Cardiac fibroblast (primary cell): ENCODE data around the gene KATNB1.
"Not testable (repeated sequence)": the region's sequence is repeated elsewhere in the genome, so short reads cannot be mapped to it uniquely, and the experiment has no call there.

Source experiments
- DNase-seq, 2 donors: peaks; one replicate each; pipeline versions ENCODE4 v3.0.0 to v3.0.0-alpha.2; 2010; ENCODE audit warnings: low read depth in 2 of 2
- H3K4me3 ChIP-seq, 2 donors: replicated peaks in 1 of 2; 1 replicate in 1 of 2; 2 replicates in 1 of 2; pipeline ENCODE4 v1.5.1; 2011; ENCODE audit warnings: low read depth in 2 of 2, low read length in 2 of 2, mild to moderate bottlenecking in 2 of 2, moderate library complexity in 1 of 2
- CTCF ChIP-seq: IDR thresholded peaks from one replicate; pipeline ENCODE4 v1.5.1; 2011; ENCODE audit warnings: low read depth, mild to moderate bottlenecking, low read length, inconsistent platforms

The KATNB1 gene

GRCh38 chr16:57725554-57725953 is 10.0 kb upstream of the KATNB1 start:
- H3K4me3 ChIP-seq: no peak overlapping the region
- peak in 1 of 2 donors; percentile 17 for DNase-seq
- no peak for TF ChIP-seq CTCF

GRCh38 chr16:57725976-57726375 is 9.6 kb upstream of the KATNB1 start:
- TF ChIP-seq CTCF: no peak
- no peak for DNase-seq
- no peak overlapping the region for H3K4me3 ChIP-seq

GRCh38 chr16:57726433-57726947 is 9.1 kb upstream of the KATNB1 start:
- TF ChIP-seq CTCF: no peak
- H3K4me3 ChIP-seq: no peak overlapping the region
- no peak for DNase-seq

- peak; percentile 5 for TF ChIP-seq CTCF
- DNase-seq: no peak
- no peak overlapping the region for H3K4me3 ChIP-seq
These were observed 8.0 kb upstream of the KATNB1 start for GRCh38 chr16:57727610-57728009.

GRCh38 chr16:57728336-57729181 is 7.0 kb upstream of the KATNB1 start:
- DNase-seq: no peak
- no peak overlapping the region for H3K4me3 ChIP-seq
- no peak for TF ChIP-seq CTCF

GRCh38 chr16:57729182-57729484 is 6.4 kb upstream of the KATNB1 start:
- no peak for TF ChIP-seq CTCF
- DNase-seq: no peak
- no peak overlapping the region for H3K4me3 ChIP-seq

- not testable (repeated sequence) for DNase-seq
These were observed 5.7 kb upstream of the KATNB1 start for GRCh38 chr16:57729852-57730251.

More at GRCh38 chr16:57729852-57730251, 5.7 kb upstream of the KATNB1 start:
- not testable (repeated sequence) for H3K4me3 ChIP-seq
